Ectodermal cell (in vitro differentiated cells): ENCODE data around the gene EFNA1.

Source experiments
- H3K27ac ChIP-seq: 2 replicates; pipeline ENCODE4 v1.7.0; 2013; ENCODE audit warnings: mild to moderate bottlenecking, low read depth, low read length; ENCODE audit not compliant: insufficient read depth, poor library complexity, severe bottlenecking
- H3K27me3 ChIP-seq: 2 replicates; pipeline ENCODE4 v1.7.0; 2013; ENCODE audit warnings: mild to moderate bottlenecking, low read length; ENCODE audit not compliant: insufficient read depth, control insufficient read depth, poor library complexity, severe bottlenecking
- H3K36me3 ChIP-seq: one replicate; pipeline ENCODE4 v1.7.0; 2013; ENCODE audit warnings: low read length; ENCODE audit not compliant: control insufficient read depth, insufficient read depth
- H3K4me1 ChIP-seq: one replicate; pipeline ENCODE4 v1.7.0; 2013; ENCODE audit warnings: low read length; ENCODE audit not compliant: control insufficient read depth, insufficient read depth
- H3K4me3 ChIP-seq: 2 replicates; pipeline ENCODE4 v1.7.0; 2013; ENCODE audit warnings: low read depth, low read length, control low read depth; ENCODE audit not compliant: insufficient read depth
- H3K9me3 ChIP-seq: 2 replicates; pipeline ENCODE4 v1.7.0; 2013; ENCODE audit warnings: mild to moderate bottlenecking, low read length, moderate library complexity; ENCODE audit not compliant: control insufficient read depth
- WGBS, 2 experiments: methylation state at CpG; one replicate each; pipeline ENCODE4 v1.1.7; 2013; ENCODE audit warnings: missing lambda C conversion rate in 2 of 2; 5-methylcytosine and 5-hydroxymethylcytosine counted together

EFNA1 gene

GRCh38 chr1:155093911-155094621 lies 33.6 kb upstream of the EFNA1 start:
- Histone ChIP-seq H3K4me1 (peaks cover 8% of the 10 kb centered on the region), H3K9me3 (no peaks in the 10 kb centered on the region), H3K27me3 (peaks cover 12% of the 10 kb centered on the region), H3K36me3 (no peaks in the 10 kb centered on the region), H3K27ac (no peak overlapping the region), H3K4me3 (no peak overlapping the region)
- WGBS, 2 experiments = 59 to 61% methylated on average over 13 of the region's 13 CpGs

- Histone ChIP-seq H3K27ac (no peak overlapping the region), H3K4me3 (no peak overlapping the region), H3K4me1 (peaks cover 8% of the 10 kb centered on the region), H3K36me3 (no peaks in the 10 kb centered on the region), H3K27me3 (peaks cover 12% of the 10 kb centered on the region), H3K9me3 (no peaks in the 10 kb centered on the region)
- WGBS, 2 experiments = 91 to 93% methylated on average over 2 of the region's 2 CpGs
These were observed 33.1 kb upstream of the EFNA1 start for GRCh38 chr1:155094622-155094948.

DNA sequence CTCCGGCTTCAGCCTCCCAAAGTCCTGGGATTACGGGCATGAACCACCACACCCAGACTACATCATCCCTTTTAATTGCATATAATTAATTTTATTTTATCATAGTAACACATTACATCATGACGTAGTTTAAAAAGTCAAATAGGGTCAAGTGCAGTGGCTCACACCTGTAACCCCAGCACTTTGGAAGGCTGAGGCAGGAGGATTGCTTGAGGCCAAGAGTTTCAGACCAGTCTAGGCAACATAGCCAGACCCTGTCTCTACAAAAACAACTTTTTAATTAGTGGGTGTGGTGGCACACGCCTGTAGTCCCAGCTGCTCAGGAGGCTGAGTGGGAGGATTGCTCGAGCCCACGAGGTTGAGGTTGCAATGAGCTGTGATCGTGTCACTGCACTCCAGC lies 28.3 kb upstream of the EFNA1 start:
- H3K4me3 ChIP-seq = no peak overlapping the region
- no peak overlapping the region for H3K27ac ChIP-seq
- H3K9me3 ChIP-seq = no peaks in the 10 kb centered on the region
- 90 to 96% methylated on average over 7 of the region's 7 CpGs for WGBS, 2 experiments
- peaks cover 4% of the 10 kb centered on the region for H3K4me1 ChIP-seq
- no peaks in the 10 kb centered on the region for H3K27me3 ChIP-seq
- H3K36me3 ChIP-seq = no peaks in the 10 kb centered on the region

GRCh38 chr1:155103325-155103724 lies 24.4 kb upstream of the EFNA1 start:
- WGBS, 2 experiments = 86 to 93% methylated on average over 9 of the region's 9 CpGs
- H3K4me3 ChIP-seq = no peak overlapping the region
- no peaks in the 10 kb centered on the region for H3K4me1 ChIP-seq
- H3K9me3 ChIP-seq = no peaks in the 10 kb centered on the region
- H3K27ac ChIP-seq = no peak overlapping the region
- H3K27me3 ChIP-seq = peaks cover 4% of the 10 kb centered on the region
- H3K36me3 ChIP-seq = no peaks in the 10 kb centered on the region

DNA sequence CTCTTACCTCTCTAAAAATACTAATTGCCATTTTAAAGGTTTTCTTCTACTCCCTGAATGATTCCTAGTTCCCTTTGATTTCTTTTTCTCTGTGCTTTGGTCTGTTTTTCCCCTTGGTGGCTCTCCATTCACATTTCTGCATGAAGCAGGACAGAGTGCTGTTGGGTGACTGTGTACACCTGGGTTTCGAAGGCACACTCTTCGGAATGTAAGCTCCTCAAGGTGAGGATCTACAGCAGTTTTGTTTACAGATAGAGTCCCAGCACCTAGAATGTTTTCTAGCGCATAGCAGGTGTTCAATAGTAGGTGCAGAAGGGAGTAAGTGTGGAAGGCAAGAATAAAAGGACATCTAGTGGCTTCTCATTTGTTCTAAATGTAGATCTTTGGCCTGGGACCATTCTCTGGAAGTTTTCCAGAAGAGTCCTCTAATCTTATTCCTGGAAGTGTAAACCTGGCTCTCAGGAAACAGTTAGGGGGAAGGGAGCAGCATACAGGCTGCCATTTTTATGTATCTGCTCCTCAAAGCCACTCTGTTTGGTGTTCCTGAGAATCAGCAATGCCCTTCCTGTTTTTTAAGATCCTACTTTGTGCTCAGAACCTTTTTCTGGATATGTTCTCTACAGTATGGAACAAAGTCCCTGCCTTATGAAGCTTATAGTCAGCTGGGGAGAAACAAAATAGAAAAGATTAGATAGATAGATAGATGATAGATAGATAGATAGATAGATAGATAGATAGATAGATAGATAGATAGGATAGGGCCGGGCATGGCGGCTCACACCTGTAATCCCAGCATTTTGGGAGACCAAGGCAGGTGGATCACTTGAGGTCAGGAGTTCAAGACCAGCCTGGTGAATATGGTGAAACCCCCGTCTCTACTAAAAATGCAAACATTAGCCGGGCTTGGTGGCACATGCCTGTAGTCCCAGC lies 22.8 kb upstream of the EFNA1 start:
- Histone ChIP-seq H3K4me1 (no peaks in the 10 kb centered on the region), H3K9me3 (no peaks in the 10 kb centered on the region), H3K27ac (no peak overlapping the region), H3K27me3 (peaks cover 4% of the 10 kb centered on the region), H3K36me3 (no peaks in the 10 kb centered on the region), H3K4me3 (no peak overlapping the region)
- WGBS, 2 experiments = 91 to 92% methylated on average over 7 of the region's 7 CpGs

DNA sequence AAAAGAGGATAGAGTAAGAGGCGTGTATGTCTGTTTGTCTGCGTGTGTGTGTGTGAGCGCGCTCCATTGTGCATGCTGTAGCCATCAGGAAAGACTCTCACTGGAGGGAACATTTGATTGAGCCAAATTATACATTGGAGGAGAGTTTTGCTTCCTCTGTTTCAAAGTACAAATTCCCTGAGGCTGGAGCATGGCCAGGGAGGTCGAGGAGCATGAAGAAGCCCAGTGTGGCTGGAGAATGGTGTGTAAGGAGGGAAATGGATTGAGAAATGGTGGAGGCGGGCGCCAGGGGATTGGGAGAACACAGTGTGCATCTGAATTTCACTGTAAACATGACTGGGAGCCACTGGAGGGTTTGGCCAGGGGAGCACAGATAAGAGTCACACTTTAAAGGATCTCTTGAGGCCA lies 22.1 kb upstream of the EFNA1 start:
- Histone ChIP-seq H3K27me3 (peaks cover 4% of the 10 kb centered on the region), H3K4me1 (no peaks in the 10 kb centered on the region), H3K9me3 (no peaks in the 10 kb centered on the region), H3K27ac (no peak overlapping the region), H3K4me3 (no peak overlapping the region), H3K36me3 (no peaks in the 10 kb centered on the region)
- whole genome bisulfite sequencing, 2 experiments = 86 to 87% methylated on average over 7 of the region's 7 CpGs

DNA sequence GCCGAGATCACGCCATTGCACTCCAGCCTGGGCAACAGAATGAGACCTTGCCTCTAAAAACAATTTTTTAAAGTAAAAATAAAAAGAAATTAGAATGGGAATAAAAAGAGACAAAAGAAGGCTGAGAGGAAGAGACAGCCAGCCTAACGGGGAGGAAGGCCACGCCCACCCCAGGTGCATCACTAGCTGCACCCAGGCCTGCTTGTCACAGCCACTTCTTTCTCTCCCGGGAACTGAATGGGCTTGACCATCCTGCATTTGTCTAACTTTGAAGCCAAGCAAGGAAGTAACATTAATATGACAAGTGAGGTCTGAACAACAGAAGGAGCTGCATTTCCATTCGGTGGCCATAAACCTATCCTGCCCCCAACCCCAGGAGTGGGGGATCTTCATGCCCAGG lies 20.8 kb upstream of the EFNA1 start:
- H3K4me1 ChIP-seq = no peaks in the 10 kb centered on the region
- peaks cover 4% of the 10 kb centered on the region for H3K27me3 ChIP-seq
- H3K36me3 ChIP-seq = no peaks in the 10 kb centered on the region
- H3K27ac ChIP-seq = no peak overlapping the region
- H3K4me3 ChIP-seq = no peak overlapping the region
- no peaks in the 10 kb centered on the region for H3K9me3 ChIP-seq
- WGBS, 2 experiments = 79 to 86% methylated on average over 6 of the region's 6 CpGs

DNA sequence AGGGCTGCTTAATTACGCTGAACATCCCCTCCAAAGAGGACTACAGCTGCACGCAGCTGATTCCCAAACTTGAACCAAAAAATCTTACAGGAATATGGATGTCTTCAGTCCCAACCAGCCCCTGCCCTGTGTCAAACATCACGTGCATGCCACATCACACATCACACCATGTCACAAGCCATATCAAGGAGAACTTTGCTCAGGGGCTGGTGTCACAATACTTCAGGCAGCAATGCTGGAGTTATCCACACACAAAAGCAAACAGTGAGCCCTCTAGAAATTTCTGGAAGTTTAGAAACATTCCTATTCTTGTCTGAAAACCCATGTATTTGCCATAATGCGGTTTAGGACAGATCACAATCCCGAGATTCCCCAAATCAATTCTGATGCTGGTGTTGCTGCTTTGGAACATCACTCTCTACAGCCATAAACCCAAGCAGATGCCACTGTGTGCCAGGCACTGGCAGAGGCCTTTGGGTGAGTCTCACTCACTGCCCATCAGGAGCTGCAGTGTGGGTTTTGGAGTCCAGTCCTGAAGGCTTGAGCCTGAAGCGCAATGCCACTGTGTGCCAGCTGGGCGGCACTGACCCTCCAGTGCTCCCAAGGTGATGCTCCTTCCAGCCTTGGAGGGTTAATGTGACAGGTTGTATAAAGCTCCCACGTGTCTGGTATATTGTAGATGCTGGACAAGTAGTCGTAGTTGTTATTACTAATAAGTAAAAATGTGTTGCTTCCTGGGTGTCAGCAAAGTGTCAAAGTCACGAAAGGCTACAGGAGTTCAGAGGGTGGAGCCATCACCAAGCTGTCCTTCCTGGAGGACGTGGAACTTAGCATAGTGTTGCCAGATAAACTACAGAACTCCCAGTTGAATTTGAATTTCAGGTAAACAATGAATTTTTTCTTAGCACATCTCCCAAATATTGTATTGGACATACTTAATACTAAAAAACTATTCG lies 20.1 kb upstream of the EFNA1 start:
- WGBS, 2 experiments = 84 to 86% methylated on average over 12 of the region's 12 CpGs
- H3K27ac ChIP-seq = no peak overlapping the region
- no peaks in the 10 kb centered on the region for H3K36me3 ChIP-seq
- H3K27me3 ChIP-seq = peaks cover 4% of the 10 kb centered on the region
- H3K9me3 ChIP-seq = no peaks in the 10 kb centered on the region
- no peak overlapping the region for H3K4me3 ChIP-seq
- H3K4me1 ChIP-seq = no peaks in the 10 kb centered on the region

GRCh38 chr1:155108296-155108695 lies 19.4 kb upstream of the EFNA1 start:
- no peaks in the 10 kb centered on the region for H3K4me1 ChIP-seq
- H3K9me3 ChIP-seq = no peaks in the 10 kb centered on the region
- H3K36me3 ChIP-seq = no peaks in the 10 kb centered on the region
- WGBS, 2 experiments = 88 to 91% methylated on average over 5 of the region's 5 CpGs
- H3K27ac ChIP-seq = no peak overlapping the region
- H3K4me3 ChIP-seq = no peak overlapping the region
- peaks cover 4% of the 10 kb centered on the region for H3K27me3 ChIP-seq
